HepG2 (cell line): Measurements from ENCODE around the gene RPS6KB2. TPM values are rescaled to one million over a fixed set of nuclear protein-coding genes. Genes with fewer than 3 reads are reported as not detected.

Experiments used
- ATAC-seq: fragments of 200-7000 bp; cut with Tn5 transposase; 3 replicates; pipeline ENCODE4 v1.9.1; 2020; ENCODE audit warnings: mild to moderate bottlenecking, moderate library complexity
- BruUV-seq: library from RNA; stranded (reverse); fragments of 400-500 nt; replicated peaks from 2 replicates; lab custom pipeline; 2021; lab: Mats Ljungman, UMichigan
- CTCF ChIA-PET: fragments of 300-600 bp; formaldehyde crosslinking; extraction: SDS; loops from one replicate; lab custom pipeline; 2021; ENCODE audit warnings: low total read pairs, inconsistent platforms, low intra/inter-chr PET ratio; lab: Yijun Ruan, JAX
- POLR2A ChIA-PET: fragments of 350-600 bp; sonication (Branson Sonifier 250); formaldehyde crosslinking; loops from one replicate; lab custom pipeline; 2020; ENCODE audit warnings: antibody characterized with exemption, inconsistent platforms; lab: Yijun Ruan, JAX
- DNase-seq: peaks from one replicate; pipeline ENCODE4 v3.0.0-alpha.2; 2015; ENCODE audit warnings: low spot score
- FAIRE-seq: peaks from 3 replicates; lab custom pipeline; 2011; peaks lifted over from hg19 to GRCh38; lab: Jason Lieb, UNC
- H2AFZ ChIP-seq: one replicate; pipeline ENCODE4 v1.6.1; 2011; ENCODE audit warnings: low read length, inconsistent platforms
- H3K27ac ChIP-seq: fragments of 300-600 bp; 3 replicates; pipeline ENCODE4 v1.8.0; 2011; ENCODE audit warnings: mixed run types, mild to moderate bottlenecking, mixed read lengths, low read length, inconsistent platforms; ENCODE audit not compliant: insufficient read depth; ENCODE audit errors: extremely low read length
- H3K27me3 ChIP-seq, 2 experiments: fragments of 200-600 bp in 1 of 2; 2 replicates in 1 of 2; 3 replicates in 1 of 2; pipeline versions ENCODE4 v1.6.0 to v1.8.0; 2011; ENCODE audit warnings: low read length in 2 of 2, mild to moderate bottlenecking in 2 of 2, moderate library complexity in 2 of 2, inconsistent platforms in 1 of 2; ENCODE audit not compliant: insufficient read depth in 2 of 2, control insufficient read depth in 1 of 2
- H3K36me3 ChIP-seq, 2 experiments: fragments of 200-600 bp in 1 of 2; replicated peaks in 1 of 2; 2 replicates in 1 of 2; 3 replicates in 1 of 2; pipeline versions ENCODE4 v1.5.1 to v1.8.0; 2011; ENCODE audit warnings: low read length in 2 of 2, inconsistent platforms in 1 of 2; ENCODE audit not compliant: insufficient read depth in 2 of 2, control insufficient read depth in 1 of 2
- H3K4me1 ChIP-seq: 2 replicates; pipeline ENCODE4 v1.5.1; 2012; ENCODE audit warnings: low read length, inconsistent platforms; ENCODE audit not compliant: insufficient read depth
- H3K4me2 ChIP-seq: 2 replicates; pipeline ENCODE4 v1.6.0; 2011; ENCODE audit warnings: low read depth, low read length, inconsistent platforms
- H3K4me3 ChIP-seq, 3 experiments: fragments of 200-600 bp in 1 of 3; sonication (generic), shearing (Covaris generic) in 1 of 3; replicated peaks in 1 of 3; 2 replicates each; pipeline ENCODE4 v1.5.1; 2011 to 2016; ENCODE audit warnings: low read length in 3 of 3, inconsistent platforms in 2 of 3, low read depth in 2 of 3, mild to moderate bottlenecking in 2 of 3, control low read depth in 1 of 3, mixed read lengths in 1 of 3; ENCODE audit not compliant: insufficient read depth in 1 of 3
- H3K79me2 ChIP-seq: one replicate; pipeline ENCODE4 v1.6.1; 2011; ENCODE audit warnings: low read length, inconsistent platforms; ENCODE audit not compliant: insufficient read depth
- H3K9ac ChIP-seq: 2 replicates; pipeline ENCODE4 v1.6.0; 2011; ENCODE audit warnings: mild to moderate bottlenecking, low read depth, low read length, inconsistent platforms; ENCODE audit not compliant: insufficient read depth
- H3K9me3 ChIP-seq: 2 replicates; pipeline ENCODE4 v1.5.1; 2012; ENCODE audit warnings: mild to moderate bottlenecking, low read length
- H4K20me1 ChIP-seq: 2 replicates; pipeline ENCODE4 v1.6.0; 2011; ENCODE audit warnings: inconsistent platforms, mild to moderate bottlenecking, low read length, moderate library complexity; ENCODE audit not compliant: insufficient read depth
- ATF2 ChIP-seq: sonication (generic); formaldehyde crosslinking; IDR thresholded peaks from 2 replicates; pipeline ENCODE4 v1.4.0; 2020; ENCODE audit warnings: missing genetic modification reagents
- EED ChIP-seq: sonication (generic); formaldehyde crosslinking; IDR thresholded peaks from 2 replicates; pipeline ENCODE4 v1.5.0; 2020; ENCODE audit warnings: mild to moderate bottlenecking, missing genetic modification reagents
- GATAD2A ChIP-seq: IDR thresholded peaks from 2 replicates; pipeline ENCODE4 v1.6.1; 2016
- HDAC2 ChIP-seq: sonication (generic); formaldehyde crosslinking; IDR thresholded peaks from 2 replicates; pipeline ENCODE4 v1.4.0; 2020; ENCODE audit warnings: missing genetic modification reagents
- KMT2B ChIP-seq: IDR thresholded peaks from 2 replicates; pipeline ENCODE4 v1.6.1; 2016; ENCODE audit warnings: missing genetic modification reagents, missing compliant biosample characterization
- RBM39 ChIP-seq: fragments of 200-400 bp; formaldehyde crosslinking; IDR thresholded peaks from one replicate; pipeline ENCODE4 v1.6.1; 2018; ENCODE audit warnings: antibody characterized with exemption, mild to moderate bottlenecking, low read depth, low read length; ENCODE audit not compliant: poor library complexity, severe bottlenecking
- THAP11 ChIP-seq: IDR thresholded peaks from 2 replicates; pipeline ENCODE4 v1.6.1; 2016; ENCODE audit warnings: missing biosample characterization, missing genetic modification reagents
- ZBTB40 ChIP-seq, 2 experiments: fragments of 450-650 bp in 1 of 2; sonication (generic) in 1 of 2; formaldehyde crosslinking in 1 of 2; IDR thresholded peaks; 2 replicates each; pipeline versions ENCODE4 v1.6.1 to v1.8.0; 2016 to 2022; ENCODE audit warnings: antibody characterized with exemption in 1 of 2, mild to moderate bottlenecking in 1 of 2, missing genetic modification reagents in 1 of 2
- ZFX ChIP-seq: sonication (generic); formaldehyde crosslinking; IDR thresholded peaks from 2 replicates; pipeline ENCODE4 v1.4.0; 2020; ENCODE audit warnings: mild to moderate bottlenecking, low read depth, missing genetic modification reagents, moderate library complexity
- ZNF274 ChIP-seq: sonication (generic); formaldehyde crosslinking; IDR thresholded peaks from 2 replicates; pipeline ENCODE4 v1.5.1; 2020; ENCODE audit warnings: mild to moderate bottlenecking, missing genetic modification reagents
- ZSCAN30 ChIP-seq: sonication (generic); formaldehyde crosslinking; IDR thresholded peaks from 2 replicates; pipeline ENCODE4 v1.5.0; 2020; ENCODE audit warnings: mild to moderate bottlenecking, missing genetic modification reagents
- WGBS: methylation state at CpG from one replicate; pipeline ENCODE4 v1.1.6; 2017; ENCODE audit warnings: low lambda C conversion rate; 5-methylcytosine and 5-hydroxymethylcytosine counted together
- in situ Hi-C: cut with HindIII; loops from 2 replicates; pipeline ENCODE4 v1.10.0; 2017; ENCODE audit warnings: low pct_unique_long_range_greater_than_20kb; ENCODE audit not compliant: extremely low pct_ligation_motif_present
- intact Hi-C: fragments of 100-400 bp; cut with micrococcal nuclease; formaldehyde crosslinking; loops from one replicate; pipeline ENCODE4 v1.10.0; 2022; ENCODE audit not compliant: unreplicated experiment
- polyA plus RNA-seq, 8 experiments: library from polyadenylated mRNA; depleted of rRNA in 3 of 8; stranded (reverse) in 7 of 8; unstranded in 1 of 8; fragments of >200 nt; fragmentation: Illumina TruSeq in 4 of 8; extraction: Trizol in 4 of 8; gene quantifications; 2 replicates each; pipeline versions ENCODE4 v1.2.1 to v1.2.3, GENCODE V29; 2011 to 2016; ENCODE audit warnings: low read depth in 4 of 8, missing spikeins in 1 of 8, mixed read lengths in 1 of 8; ENCODE audit not compliant: insufficient read depth in 1 of 8
- total RNA-seq, 5 experiments: library from RNA; depleted of rRNA; stranded (reverse); fragments of >200 nt; fragmentation: Illumina TruSeq; extraction: Trizol; gene quantifications; 2 replicates each; pipeline ENCODE4 v1.2.3, GENCODE V29; 2016; ENCODE audit warnings: low read depth in 1 of 5

RPS6KB2 gene
- total and polyA plus RNA-seq, 2 of the 13 experiments (the other 11 are each of a cell fraction or from before 2014, with no cell fraction given): 52.9 to 54.8 TPM

GRCh38 chr11:67382276-67383136 lies 45.8 kb upstream of the RPS6KB2 start:
- WGBS: 14% methylated on average over 11 of the region's 16 CpGs
- Histone ChIP-seq H3K9ac (no peak overlapping the region), H3K27me3 (peaks cover 1 to 40% of the 10 kb centered on the region in 2 experiments; a peak in 3 of 5 replicates), H4K20me1 (no peaks in the 10 kb centered on the region), H3K9me3 (no peaks in the 10 kb centered on the region), H3K27ac (no peak overlapping the region), H3K4me3 (no peak overlapping the region), H3K4me2 (no peak overlapping the region), H3K36me3 (no peaks in the 10 kb centered on the region), H3K79me2 (no peaks in the 10 kb centered on the region), H3K4me1 (peaks cover 30% of the 10 kb centered on the region), H2AFZ (no peak overlapping the region)
- peak; percentile 85 for FAIRE-seq
- ChIA-PET POLR2A (interaction anchor here (1.0 to 18.5 kb wide), 4 partner anchors 9 to 29 kb away, joined by 3 to 365 read pairs (median 4); partner anchors contain the start of genes CLCF1, POLD4, PPP1CA and RAD9A), CTCF (interaction anchor here (1.3 to 2.3 kb wide), 5 partner anchors 11 to 36 kb away, joined by 5 to 45 read pairs (median 6); partner anchors contain the start of gene POLD4)
- intact Hi-C loops: loop anchor here (1.0 to 10.0 kb wide), 2 partner anchors 25 to 138 kb away; no protein-coding TSS in a partner anchor
- no TSS peak for BruUV-seq
- in situ Hi-C loops: loop anchor here (5.0 kb wide), 1 partner anchor 120 kb away; no protein-coding TSS in a partner anchor
- peak; percentile 86 for ATAC-seq
- DNase-seq: peak; percentile 67
- peak; percentile 51; the same call in 1 of the 2 replicates for TF ChIP-seq GATAD2A
- peak; percentile 29; the same call in 1 of the 2 replicates for TF ChIP-seq THAP11
- TF ChIP-seq RBM39: peak; percentile 48
- TF ChIP-seq HDAC2 (CRISPR knock-in tag): peak; percentile 33; the same call in 1 of the 2 replicates
- no peak for TF ChIP-seq ZBTB40 (IDR thresholded peaks at IDR 0.05)
- TF ChIP-seq ZBTB40 (CRISPR knock-in tag; IDR thresholded peaks at IDR 0.05): peak; percentile 4; the same call in 1 of the 2 replicates
- 0 out of 2 replicates have a peak, but pooled peaks have one; percentile 26 for TF ChIP-seq KMT2B (CRISPR knock-in tag)
- 0 out of 2 replicates have a peak, but pooled peaks have one; percentile 26 for TF ChIP-seq EED (CRISPR knock-in tag)
- TF ChIP-seq ATF2 (CRISPR knock-in tag): no peak
- TF ChIP-seq ZFX: peak; percentile 41; the same call in 1 of the 2 replicates
- TF ChIP-seq ZNF274 (CRISPR knock-in tag): 0 out of 2 replicates have a peak, but pooled peaks have one; percentile 48
- TF ChIP-seq ZSCAN30 (CRISPR knock-in tag): no peak
